GM12872 (cell line): ENCODE results near the gene ZBED4.

Experiments used
- CTCF ChIP-seq: IDR thresholded peaks from 3 replicates; pipeline ENCODE4 v1.5.1; 2011; ENCODE audit warnings: low read depth, mild to moderate bottlenecking, low read length, moderate library complexity; ENCODE audit not compliant: insufficient read depth

The ZBED4 gene

DNA sequence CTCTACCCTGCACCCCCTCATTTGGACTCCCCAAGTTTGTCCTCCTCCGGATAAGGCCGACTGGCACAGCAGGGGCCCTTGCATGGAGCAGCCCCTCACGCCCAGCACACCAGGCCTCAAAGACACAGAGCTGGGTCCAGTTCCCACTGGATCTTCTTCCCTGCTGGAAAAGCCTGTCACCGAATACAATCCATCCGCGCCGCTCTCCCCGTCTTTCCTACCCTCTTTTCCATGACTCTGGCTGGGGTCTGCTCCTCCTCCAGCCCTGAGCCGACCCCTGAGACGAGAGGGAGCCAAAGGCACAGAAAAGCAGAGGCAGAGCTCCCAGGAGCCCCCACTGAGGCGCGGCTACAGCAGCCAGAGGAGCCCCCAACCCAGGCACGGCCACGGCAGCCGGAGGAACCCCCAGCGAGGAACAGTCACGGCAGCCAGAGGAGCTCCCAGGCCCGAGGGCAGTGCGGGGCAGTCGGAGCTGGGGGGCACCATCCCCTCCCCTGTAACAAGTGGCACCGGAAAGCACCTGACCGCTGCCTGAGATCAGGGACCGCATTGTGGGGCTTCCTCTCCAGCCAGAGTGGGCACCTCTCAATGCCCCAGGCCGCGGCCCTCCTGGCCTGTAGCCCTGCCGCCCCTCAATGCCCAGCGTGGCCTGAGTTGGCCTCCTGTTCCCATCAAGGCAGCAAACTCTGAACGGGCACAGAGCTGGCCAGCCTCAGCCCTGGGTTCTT is 52.6 kb downstream of the ZBED4 start:
- TF ChIP-seq CTCF: no peak

- TF ChIP-seq CTCF: no peak
Observed at GRCh38 chr22:49906799-49907290, 53.2 kb downstream of the ZBED4 start.

GRCh38 chr22:49907807-49908206 is 54.2 kb downstream of the ZBED4 start:
- TF ChIP-seq CTCF: no peak

DNA sequence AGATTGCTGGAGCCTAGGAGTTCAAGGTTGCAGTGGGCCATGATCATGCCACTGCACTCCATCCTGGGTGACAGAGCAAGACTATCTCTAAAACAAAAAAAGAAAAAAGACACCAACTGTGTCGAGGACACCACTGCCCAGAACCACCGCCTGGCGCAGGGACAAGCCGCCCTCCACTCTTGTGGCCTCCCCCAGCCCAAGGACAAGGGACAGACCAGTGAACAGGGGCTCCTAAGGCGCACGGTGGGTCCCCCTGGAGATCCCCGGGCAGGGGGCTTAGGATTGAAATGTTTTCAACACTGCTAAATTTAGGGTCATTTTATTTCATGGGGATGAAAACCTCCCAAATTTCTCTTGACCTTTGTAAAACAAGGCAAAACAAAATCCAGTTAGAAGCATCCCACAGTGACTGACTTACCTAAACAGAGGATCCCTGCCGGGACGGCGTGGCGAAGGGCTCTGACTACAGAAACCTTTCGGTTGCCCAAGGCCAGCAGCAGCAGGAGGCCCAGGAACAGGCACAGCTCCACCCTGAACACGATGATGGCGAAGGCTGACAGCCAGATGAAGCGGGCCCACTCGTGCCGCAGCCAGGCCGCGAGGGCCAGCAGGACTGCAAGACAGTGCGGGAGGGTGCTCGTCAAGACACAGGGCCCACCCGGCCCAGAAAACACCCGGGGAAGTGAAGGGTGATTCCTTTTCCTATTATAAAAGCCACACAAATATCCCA is 56.0 kb downstream of the ZBED4 start:
- TF ChIP-seq CTCF: no peak

GRCh38 chr22:49910229-49911155 is 56.8 kb downstream of the ZBED4 start:
- no peak for TF ChIP-seq CTCF

GRCh38 chr22:49911881-49912625 is 58.4 kb downstream of the ZBED4 start:
- TF ChIP-seq CTCF: no peak
